Mesothelial cell of epicardium (in vitro differentiated cells): ENCODE data around the gene NDNF. TPM values are rescaled to one million over a fixed set of nuclear protein-coding genes. Genes with fewer than 3 reads are reported as not detected.

ENCODE experiments used
- DNase-seq, 2 experiments: peaks; one replicate each; pipeline ENCODE4 v3.0.0; 2021; ENCODE audit warnings: low spot score in 2 of 2; ENCODE audit not compliant: unreplicated experiment in 2 of 2
- H3K27ac Mint-ChIP-seq: 2 replicates; pipeline ENCODE4 v1.8.0; 2021; ENCODE audit warnings: mixed read lengths
- H3K27me3 Mint-ChIP-seq: 2 replicates; pipeline ENCODE4 v1.8.0; 2021; ENCODE audit warnings: low read depth, mixed read lengths
- H3K36me3 Mint-ChIP-seq: 2 replicates; pipeline ENCODE4 v1.8.0; 2021; ENCODE audit warnings: mixed read lengths
- H3K4me1 Mint-ChIP-seq: 2 replicates; pipeline ENCODE4 v1.8.0; 2021; ENCODE audit warnings: mixed read lengths
- H3K4me3 Mint-ChIP-seq: 2 replicates; pipeline ENCODE4 v1.8.0; 2021; ENCODE audit warnings: mild to moderate bottlenecking, moderate library complexity, mixed read lengths
- H3K9me3 Mint-ChIP-seq: 2 replicates; pipeline ENCODE4 v1.8.0; 2021; ENCODE audit warnings: mixed read lengths
- CTCF ChIP-seq: fragments of 200-600 bp; sonication (generic); IDR thresholded peaks from one replicate; pipeline ENCODE4 v1.5.0; 2021; ENCODE audit warnings: antibody characterized with exemption; ENCODE audit not compliant: unreplicated experiment
- total RNA-seq: library from RNA; stranded (reverse); gene quantifications from 3 replicates; pipeline ENCODE4 v1.2.1, GENCODE V29; 2021

Gene NDNF
- total RNA-seq, 1 donor from 2014 or later, result 10.1 TPM

- Mint-ChIP-seq H3K4me3 (no peak overlapping the region), H3K4me1 (peaks cover 3% of the 10 kb centered on the region), H3K27ac (no peak overlapping the region), H3K9me3 (peaks cover 11% of the 10 kb centered on the region), H3K36me3 (no peaks in the 10 kb centered on the region), H3K27me3 (no peaks in the 10 kb centered on the region)
- DNase-seq, result no peak
- TF ChIP-seq CTCF, result no peak
Measured at GRCh38 chr4:121096191-121096590, 23.9 kb upstream of the NDNF start.

- H3K27me3 Mint-ChIP-seq, result no peaks in the 10 kb centered on the region
- no peak for DNase-seq
- peaks cover 3% of the 10 kb centered on the region for H3K4me1 Mint-ChIP-seq
- no peak overlapping the region for H3K27ac Mint-ChIP-seq
- TF ChIP-seq CTCF, result no peak
- no peaks in the 10 kb centered on the region for H3K9me3 Mint-ChIP-seq
- no peak overlapping the region for H3K4me3 Mint-ChIP-seq
- H3K36me3 Mint-ChIP-seq, result no peaks in the 10 kb centered on the region
Measured at GRCh38 chr4:121094297-121094966, 22.1 kb upstream of the NDNF start.

- no peak overlapping the region for H3K27ac Mint-ChIP-seq
- H3K4me1 Mint-ChIP-seq, result peaks cover 3% of the 10 kb centered on the region
- H3K27me3 Mint-ChIP-seq, result no peaks in the 10 kb centered on the region
- DNase-seq, result no peak
- H3K36me3 Mint-ChIP-seq, result no peaks in the 10 kb centered on the region
- no peaks in the 10 kb centered on the region for H3K9me3 Mint-ChIP-seq
- H3K4me3 Mint-ChIP-seq, result no peak overlapping the region
- no peak for TF ChIP-seq CTCF
Measured at GRCh38 chr4:121093261-121093660, 20.9 kb upstream of the NDNF start.

- peaks cover 3% of the 10 kb centered on the region for H3K4me1 Mint-ChIP-seq
- H3K4me3 Mint-ChIP-seq, result no peak overlapping the region
Measured at GRCh38 chr4:121091941-121092340, 19.6 kb upstream of the NDNF start.

GRCh38 chr4:121088867-121089266, 16.5 kb upstream of the NDNF start:
- H3K27me3 Mint-ChIP-seq, result no peaks in the 10 kb centered on the region
- no peaks in the 10 kb centered on the region for H3K4me1 Mint-ChIP-seq
- H3K9me3 Mint-ChIP-seq, result peaks cover 19% of the 10 kb centered on the region
- no peak for TF ChIP-seq CTCF
- DNase-seq, result no peak
- no peak overlapping the region for H3K4me3 Mint-ChIP-seq
- no peaks in the 10 kb centered on the region for H3K36me3 Mint-ChIP-seq
- H3K27ac Mint-ChIP-seq, result no peak overlapping the region

More at GRCh38 chr4:121091941-121092340, 19.6 kb upstream of the NDNF start:
- no peak for TF ChIP-seq CTCF
- Mint-ChIP-seq H3K27ac (no peak overlapping the region), H3K27me3 (no peaks in the 10 kb centered on the region), H3K9me3 (peaks cover 9% of the 10 kb centered on the region), H3K36me3 (no peaks in the 10 kb centered on the region)
- DNase-seq, result no peak
